Keratinocyte (primary cell): ENCODE results near the gene IL15RA. TPM values are rescaled to one million over a fixed set of nuclear protein-coding genes. Genes with fewer than 3 reads are reported as not detected.
"Not testable (repeated sequence)": the region's sequence is repeated elsewhere in the genome, so short reads cannot be mapped to it uniquely, and the experiment has no call there.

Experiments
- DNase-seq: peaks from one replicate; pipeline ENCODE4 v3.0.0-alpha.2; 2011; ENCODE audit warnings: low read depth, missing footprints, low spot score
- FAIRE-seq: peaks from 2 replicates; lab custom pipeline; 2011; peaks lifted over from hg19 to GRCh38; lab: Jason Lieb, UNC
- H2AFZ ChIP-seq: 2 replicates; pipeline ENCODE4 v1.6.0; 2012; ENCODE audit warnings: low read length, control low read depth, inconsistent platforms; ENCODE audit not compliant: control insufficient read depth
- H3K27ac ChIP-seq: 2 replicates; pipeline ENCODE4 v1.5.1; 2011; ENCODE audit warnings: low read length; ENCODE audit not compliant: control insufficient read depth, insufficient read depth
- H3K27me3 ChIP-seq: 3 replicates; pipeline ENCODE4 v1.6.0; 2011; ENCODE audit warnings: low read length; ENCODE audit not compliant: control insufficient read depth, insufficient read depth; ENCODE audit errors: extremely low read depth
- H3K36me3 ChIP-seq, 2 experiments: 2 replicates in 1 of 2; 3 replicates in 1 of 2; pipeline ENCODE4 v1.5.1; 2011; ENCODE audit warnings: low read length in 2 of 2, mild to moderate bottlenecking in 1 of 2; ENCODE audit not compliant: control insufficient read depth in 2 of 2, insufficient read depth in 2 of 2; ENCODE audit errors: extremely low read depth in 1 of 2
- H3K4me1 ChIP-seq: 3 replicates; pipeline ENCODE4 v1.5.1; 2011; ENCODE audit warnings: low read length; ENCODE audit not compliant: control insufficient read depth, insufficient read depth; ENCODE audit errors: extremely low read depth
- H3K4me2 ChIP-seq: 3 replicates; pipeline ENCODE4 v1.6.0; 2011; ENCODE audit warnings: low read depth, low read length; ENCODE audit not compliant: control insufficient read depth, insufficient read depth; ENCODE audit errors: extremely low read depth
- H3K4me3 ChIP-seq, 3 experiments: fragments of 200-600 bp in 1 of 3; sonication (generic) in 1 of 3; 2 replicates in 2 of 3; 3 replicates in 1 of 3; pipeline ENCODE4 v1.5.1; 2011 to 2016; ENCODE audit warnings: low read length in 3 of 3, mild to moderate bottlenecking in 3 of 3, control low read depth in 2 of 3, inconsistent platforms in 1 of 3, low read depth in 1 of 3, mixed read lengths in 1 of 3, mixed run types in 1 of 3, moderate library complexity in 1 of 3; ENCODE audit not compliant: control insufficient read depth in 2 of 3, insufficient read depth in 2 of 3; ENCODE audit errors: extremely low read depth in 1 of 3
- H3K79me2 ChIP-seq: 2 replicates; pipeline ENCODE4 v1.6.0; 2012; ENCODE audit warnings: low read length; ENCODE audit not compliant: control insufficient read depth, insufficient read depth
- H3K9ac ChIP-seq: 3 replicates; pipeline ENCODE4 v1.6.0; 2011; ENCODE audit warnings: low read length; ENCODE audit not compliant: control insufficient read depth, insufficient read depth; ENCODE audit errors: extremely low read depth
- H3K9me1 ChIP-seq: 3 replicates; pipeline ENCODE4 v1.6.0; 2011; ENCODE audit warnings: low read length; ENCODE audit not compliant: control insufficient read depth, insufficient read depth; ENCODE audit errors: extremely low read depth
- H3K9me3 ChIP-seq: 2 replicates; pipeline ENCODE4 v1.5.1; 2012; ENCODE audit warnings: low read depth, low read length; ENCODE audit not compliant: control insufficient read depth
- H4K20me1 ChIP-seq: 3 replicates; pipeline ENCODE4 v1.6.0; 2011; ENCODE audit warnings: low read length; ENCODE audit not compliant: control insufficient read depth, insufficient read depth; ENCODE audit errors: extremely low read depth
- EZH2 ChIP-seq: IDR thresholded peaks from one replicate; pipeline ENCODE4 v1.6.1; 2012; ENCODE audit warnings: inconsistent platforms, mild to moderate bottlenecking, low read length, moderate library complexity
- dilution Hi-C: fragments of 300-500 bp; cut with MboI; formaldehyde crosslinking; loops from one replicate; pipeline ENCODE4 v1.7.0; 2020; ENCODE audit warnings: low sequenced_read_pairs; ENCODE audit not compliant: extremely low pct_ligation_motif_present
- polyA plus RNA-seq, 5 experiments: library from polyadenylated mRNA; depleted of rRNA in 3 of 5; stranded (reverse) in 3 of 5; stranded (forward) in 1 of 5; unstranded in 1 of 5; fragments of >200 nt; gene quantifications; 1 replicate in 1 of 5; 2 replicates in 3 of 5; 3 replicates in 1 of 5; pipeline versions ENCODE4 v1.2.1 to v1.2.3, GENCODE V29; 2011 to 2012; ENCODE audit warnings: missing spikeins in 2 of 5, low read depth in 1 of 5, low replicate concordance in 1 of 5
- TF ChIP-seq, protein P1 (sequence below), 3 experiments: IDR thresholded peaks in 1 of 3; conservative IDR thresholded peaks in 1 of 3; optimal IDR thresholded peaks in 1 of 3; 2 replicates in 2 of 3; 3 replicates in 1 of 3; pipeline versions ENCODE3 to v1.5.1; 2011; ENCODE audit warnings: low read length in 3 of 3, mild to moderate bottlenecking in 3 of 3, moderate library complexity in 2 of 3, control low read depth in 1 of 3, inconsistent platforms in 1 of 3; ENCODE audit not compliant: insufficient read depth in 2 of 3; ENCODE audit errors: extremely low read depth in 1 of 3

IL15RA gene
- polyA plus RNA-seq, 1 donor (not counting 4 experiments of a cell fraction or from before 2014, with no cell fraction given), result 3.8 TPM

DNA sequence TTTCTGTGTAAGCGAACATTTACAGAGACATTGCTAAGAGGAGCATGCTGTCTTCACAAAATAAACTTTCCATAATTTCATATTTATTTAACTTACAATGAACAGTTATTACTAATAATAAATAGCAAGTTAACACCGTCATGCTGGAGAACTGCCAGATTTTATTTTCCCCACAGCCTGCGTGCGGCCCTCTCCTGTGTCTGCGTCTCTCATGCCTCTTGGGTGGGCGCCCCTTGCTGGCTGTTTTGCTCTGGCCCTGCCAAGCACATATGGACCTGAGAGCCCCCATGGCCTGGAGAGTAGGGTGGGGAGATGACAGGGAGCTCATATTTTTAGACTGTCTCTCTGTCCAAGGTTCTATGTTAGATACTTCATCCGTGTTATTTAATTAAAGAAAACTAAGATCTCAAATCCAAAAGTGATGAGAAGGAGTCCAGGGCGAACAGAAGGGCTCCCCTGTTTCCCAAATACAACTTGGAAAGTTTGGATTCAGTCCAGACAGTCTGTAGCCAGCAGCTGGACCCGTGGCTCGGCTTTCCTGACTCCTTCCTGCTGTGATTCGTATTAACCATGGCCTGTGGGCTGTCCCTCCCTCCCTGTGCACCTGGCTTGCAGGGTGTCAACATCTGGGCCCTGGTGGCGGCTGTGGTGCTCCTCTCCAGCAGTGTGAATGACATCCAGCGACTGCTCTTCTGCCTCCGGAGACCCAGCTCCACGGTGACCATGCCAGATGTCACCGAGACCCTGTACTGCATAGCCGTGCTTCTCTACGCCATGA, 66.8 kb downstream of the IL15RA start:
- no peak for TF ChIP-seq EZH2
- TF ChIP-seq, protein P1, sequence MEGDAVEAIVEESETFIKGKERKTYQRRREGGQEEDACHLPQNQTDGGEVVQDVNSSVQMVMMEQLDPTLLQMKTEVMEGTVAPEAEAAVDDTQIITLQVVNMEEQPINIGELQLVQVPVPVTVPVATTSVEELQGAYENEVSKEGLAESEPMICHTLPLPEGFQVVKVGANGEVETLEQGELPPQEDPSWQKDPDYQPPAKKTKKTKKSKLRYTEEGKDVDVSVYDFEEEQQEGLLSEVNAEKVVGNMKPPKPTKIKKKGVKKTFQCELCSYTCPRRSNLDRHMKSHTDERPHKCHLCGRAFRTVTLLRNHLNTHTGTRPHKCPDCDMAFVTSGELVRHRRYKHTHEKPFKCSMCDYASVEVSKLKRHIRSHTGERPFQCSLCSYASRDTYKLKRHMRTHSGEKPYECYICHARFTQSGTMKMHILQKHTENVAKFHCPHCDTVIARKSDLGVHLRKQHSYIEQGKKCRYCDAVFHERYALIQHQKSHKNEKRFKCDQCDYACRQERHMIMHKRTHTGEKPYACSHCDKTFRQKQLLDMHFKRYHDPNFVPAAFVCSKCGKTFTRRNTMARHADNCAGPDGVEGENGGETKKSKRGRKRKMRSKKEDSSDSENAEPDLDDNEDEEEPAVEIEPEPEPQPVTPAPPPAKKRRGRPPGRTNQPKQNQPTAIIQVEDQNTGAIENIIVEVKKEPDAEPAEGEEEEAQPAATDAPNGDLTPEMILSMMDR (optimal IDR thresholded peaks at IDR 0.05 in 1 of 3, IDR thresholded peaks at IDR 0.05 in 1 of 3, conservative IDR thresholded peaks at IDR 0.05 in 1 of 3; ENCODE audit: extremely low read depth in 1 of 3, insufficient read depth in 2 of 3, low read length in 3 of 3), result no peak
- H3K4me1 ChIP-seq, result peaks cover 17% of the 10 kb centered on the region
- H3K79me2 ChIP-seq, result peaks cover 6% of the 10 kb centered on the region
- H3K4me3 ChIP-seq, result no peak overlapping the region
- DNase-seq (no peak), FAIRE-seq (no peak)
- no peaks in the 10 kb centered on the region for H4K20me1 ChIP-seq
- peaks cover 42 to 44% of the 10 kb centered on the region in 2 experiments for H3K36me3 ChIP-seq
- H3K27me3 ChIP-seq, result no peaks in the 10 kb centered on the region
- no peaks in the 10 kb centered on the region for H3K9me1 ChIP-seq
- no peaks in the 10 kb centered on the region for H3K9me3 ChIP-seq
- H3K9ac ChIP-seq, result no peak overlapping the region
- no peak overlapping the region for H3K4me2 ChIP-seq
- no peak overlapping the region for H3K27ac ChIP-seq
- H2AFZ ChIP-seq, result no peak overlapping the region
- dilution Hi-C loops, result no loop called here

DNA sequence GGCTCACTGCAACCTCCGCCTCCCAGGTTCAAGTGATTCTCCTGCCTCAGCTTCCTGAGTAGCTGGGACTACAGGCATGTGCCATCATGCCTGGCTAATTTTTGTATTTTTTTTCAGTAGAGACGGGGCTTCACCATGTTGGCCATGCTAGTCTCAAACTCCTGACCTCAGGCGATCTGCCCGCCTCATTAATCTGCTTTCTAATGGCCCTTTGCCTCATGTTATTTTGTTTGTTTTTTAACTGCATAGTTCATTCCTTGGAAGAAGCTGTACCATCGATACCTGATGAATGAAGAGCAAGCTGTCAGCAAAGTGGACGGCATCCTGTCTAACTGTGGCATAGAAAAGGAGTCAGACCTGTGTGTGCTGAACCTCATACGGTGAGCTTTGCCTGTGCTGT, 68.7 kb downstream of the IL15RA start:
- dilution Hi-C loops, H4K20me1 ChIP-seq, H2AFZ ChIP-seq, H3K79me2 ChIP-seq, H3K27ac ChIP-seq, DNase-seq, H3K9me1 ChIP-seq, H3K4me2 ChIP-seq, H3K9ac ChIP-seq, H3K9me3 ChIP-seq, FAIRE-seq, H3K27me3 ChIP-seq, H3K4me3 ChIP-seq: not testable (repeated sequence)
- Histone ChIP-seq H3K4me1 (peaks cover 17% of the 10 kb centered on the region), H3K36me3 (peaks cover 30 to 35% of the 10 kb centered on the region in 2 experiments)
